GM12891 (cell line): ENCODE measurements around the gene SGO1. TPM values are rescaled to one million over a fixed set of nuclear protein-coding genes. Genes with fewer than 3 reads are reported as not detected.
"Not testable (repeated sequence)": the region's sequence is repeated elsewhere in the genome, so short reads cannot be mapped to it uniquely, and the experiment has no call there.

Source experiments
- DNase-seq: peaks from one replicate; pipeline ENCODE4 v3.0.0; 2011; ENCODE audit warnings: low spot score; ENCODE audit not compliant: insufficient read length
- FAIRE-seq: peaks from 2 replicates; lab custom pipeline; 2011; peaks lifted over from hg19 to GRCh38; lab: Jason Lieb, UNC
- PAX5 ChIP-seq: IDR thresholded peaks from 2 replicates; pipeline ENCODE4 v1.6.1; 2011; ENCODE audit warnings: low read length, moderate library complexity, mild to moderate bottlenecking; ENCODE audit not compliant: insufficient read depth, severe bottlenecking
- POLR2A ChIP-seq: IDR thresholded peaks from 2 replicates; pipeline ENCODE4 v1.6.1; 2011; ENCODE audit warnings: low read depth, low read length, control low read depth
- POLR2AphosphoS5 ChIP-seq: IDR thresholded peaks from 2 replicates; pipeline ENCODE4 v1.6.1; 2011; ENCODE audit warnings: low read depth, low read length, control low read depth
- POU2F2 ChIP-seq: IDR thresholded peaks from 2 replicates; pipeline ENCODE4 v1.6.1; 2011; ENCODE audit warnings: low read depth, mild to moderate bottlenecking, control low read depth, low read length, moderate library complexity
- SPI1 ChIP-seq: IDR thresholded peaks from 2 replicates; pipeline ENCODE4 v1.6.1; 2011; ENCODE audit warnings: low read depth, low read length, control low read depth
- TAF1 ChIP-seq: IDR thresholded peaks from 2 replicates; pipeline ENCODE4 v1.6.1; 2011; ENCODE audit warnings: low read depth, low read length, control low read depth
- polyA plus RNA-seq: library from polyadenylated mRNA; unstranded; fragments of >200 nt; gene quantifications from one replicate; pipeline ENCODE4 v1.2.1, GENCODE V29; 2012; ENCODE audit warnings: low read depth, missing spikeins, inconsistent platforms; ENCODE audit not compliant: missing spikeins

Gene SGO1
- 7.4 TPM for polyA plus RNA-seq

DNA sequence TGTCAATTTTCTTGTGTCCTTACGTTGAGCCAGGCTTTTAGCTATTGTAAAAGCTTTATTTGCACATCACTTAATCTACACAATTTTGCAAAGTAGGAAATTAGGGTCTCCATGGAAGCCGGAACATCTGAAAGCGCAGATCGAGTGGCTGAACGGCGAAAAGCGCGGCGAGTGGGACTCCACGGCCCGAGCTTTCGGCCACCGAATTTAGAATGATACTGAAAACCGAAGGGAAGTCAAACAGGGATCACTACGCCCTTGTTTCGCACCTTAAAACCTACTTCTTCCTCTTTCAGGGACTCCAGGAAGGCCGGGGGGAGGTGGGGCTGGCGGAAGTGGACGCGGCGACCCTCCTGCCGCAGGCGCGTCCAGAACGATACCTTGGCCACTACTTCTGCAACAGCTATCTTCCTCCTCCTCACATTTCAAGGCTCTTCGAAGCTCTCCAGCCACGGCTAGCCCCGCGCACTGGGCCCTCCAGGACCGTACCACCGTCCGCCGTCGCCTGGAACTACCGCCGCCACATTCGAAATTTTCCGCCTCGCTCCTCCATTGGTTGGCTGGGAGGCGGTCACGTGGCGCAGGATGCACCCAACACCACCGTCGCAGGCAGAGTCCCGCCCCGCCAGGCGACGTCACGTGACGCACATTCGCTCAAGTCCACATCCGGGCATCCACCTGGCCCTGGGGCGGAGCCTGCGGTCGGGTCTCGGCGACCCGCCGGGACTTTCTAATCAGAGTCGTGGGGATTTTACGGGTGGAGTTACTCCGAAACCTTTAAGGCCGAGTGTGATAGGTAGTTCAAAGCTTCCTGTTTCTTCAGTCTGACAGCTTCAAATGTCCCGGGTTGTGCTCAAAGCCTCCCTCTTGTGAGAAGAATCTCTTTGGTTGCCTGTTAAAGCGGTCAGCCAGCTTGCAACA, at the start of gene SGO1:
Gene SGO1, minus strand, starts transcription at position 528 of the 921 bp plus-strand sequence. CDS start 2,179 bp downstream, outside the sequence.
- DNase-seq (peak; percentile 74), FAIRE-seq (peak; percentile 99)
- TF ChIP-seq TAF1 = peak; percentile 84
- TF ChIP-seq POLR2A = peak; percentile 93
- no peak for TF ChIP-seq PAX5
- TF ChIP-seq POLR2AphosphoS5 = peak; percentile 87; the same call in 1 of the 2 replicates
- peak; percentile 20; the same call in 1 of the 2 replicates for TF ChIP-seq SPI1
- TF ChIP-seq POU2F2 = peak; percentile 74

DNA sequence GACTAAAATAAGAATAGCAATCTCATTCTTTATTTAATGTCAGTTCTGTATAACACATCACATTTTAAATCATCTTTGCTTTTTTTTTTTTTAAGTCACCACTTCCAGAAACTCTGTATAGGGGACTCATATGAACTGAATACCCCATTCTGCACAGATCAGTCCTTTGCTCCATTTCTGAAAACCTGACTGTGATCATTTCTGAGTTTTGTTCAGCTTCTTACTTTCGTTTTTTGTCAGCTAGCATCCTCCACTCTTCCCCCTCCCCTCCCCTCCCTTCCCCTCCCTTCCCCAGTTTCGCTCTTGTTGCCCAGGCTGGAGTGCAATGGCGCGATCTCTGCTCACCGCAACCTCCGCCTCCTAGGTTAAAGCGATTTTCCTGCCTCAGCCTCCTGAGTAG, 49.8 kb upstream of the SGO1 start:
- FAIRE-seq (no peak), DNase-seq (no peak)
- TF ChIP-seq POLR2AphosphoS5 = no peak
- TF ChIP-seq PAX5 = no peak

DNA sequence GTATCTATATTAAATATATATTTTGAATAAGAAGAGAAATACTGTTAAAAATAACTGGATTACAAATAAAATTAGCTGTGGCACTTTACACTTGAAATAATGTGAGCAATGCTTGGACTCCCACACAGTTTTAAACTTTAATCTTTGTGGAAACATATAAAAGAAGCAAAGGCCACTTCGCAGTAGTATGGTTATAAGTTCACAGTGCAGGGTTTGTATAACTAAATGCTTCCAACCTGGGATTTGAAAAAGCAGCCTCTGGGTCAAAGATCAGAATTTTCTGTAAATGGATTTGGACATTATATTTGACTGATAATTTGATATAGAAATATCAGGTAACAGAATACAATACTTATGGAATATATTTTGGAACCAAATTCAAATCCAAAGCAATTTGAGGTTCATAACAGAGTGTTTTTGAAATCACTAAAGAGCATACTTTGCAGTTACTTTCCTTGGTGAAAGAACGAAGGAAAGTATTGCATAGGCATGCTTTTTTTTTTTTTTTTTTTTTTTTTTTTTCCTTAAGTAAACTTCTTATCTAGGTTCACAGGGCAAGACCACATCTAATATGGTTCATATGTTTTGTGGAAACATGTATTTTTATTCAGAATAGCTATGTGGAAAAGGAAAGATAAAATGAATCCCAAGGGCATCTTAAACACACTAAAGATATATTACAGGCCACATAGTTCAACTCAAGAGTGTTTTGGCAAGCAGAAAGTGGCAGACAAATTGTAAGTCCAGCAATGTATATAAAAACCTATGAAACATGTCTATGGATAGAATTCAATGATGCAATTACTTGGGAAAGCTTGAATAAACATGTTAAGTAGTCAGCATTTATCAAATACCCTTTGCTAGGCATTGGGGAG, 47.1 kb upstream of the SGO1 start:
- no peak for FAIRE-seq
- no peak for TF ChIP-seq PAX5
- TF ChIP-seq POU2F2 = no peak
- no peak for TF ChIP-seq SPI1
- no peak for TF ChIP-seq TAF1
- no peak for TF ChIP-seq POLR2AphosphoS5
- no peak for TF ChIP-seq POLR2A

DNA sequence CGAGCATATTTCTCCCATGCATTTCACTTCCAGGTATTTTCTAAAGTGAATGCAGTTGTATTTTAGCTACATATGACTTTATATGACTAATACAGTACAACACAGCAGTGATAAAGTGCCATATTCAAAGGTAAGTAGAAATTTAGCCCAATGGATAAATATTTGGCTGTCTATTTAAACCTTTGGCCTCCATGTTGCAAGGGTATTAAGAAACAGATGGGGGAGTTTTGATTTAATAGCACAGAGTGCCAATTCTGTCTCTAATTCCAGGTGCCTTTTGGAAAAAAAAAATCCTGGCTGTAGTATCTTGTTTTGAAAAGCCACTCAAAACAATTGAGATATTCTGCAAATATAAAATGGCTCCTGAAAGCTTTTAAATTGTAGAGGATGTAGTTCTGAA, 44.9 kb upstream of the SGO1 start:
- no peak for DNase-seq
- TF ChIP-seq PAX5 (no peak), TAF1 (no peak), POU2F2 (no peak), POLR2A (no peak), SPI1 (no peak), POLR2AphosphoS5 (no peak)
- no peak for FAIRE-seq

More for the DNA sequence above, 47.1 kb upstream of the SGO1 start:
- DNase-seq = no peak

DNA sequence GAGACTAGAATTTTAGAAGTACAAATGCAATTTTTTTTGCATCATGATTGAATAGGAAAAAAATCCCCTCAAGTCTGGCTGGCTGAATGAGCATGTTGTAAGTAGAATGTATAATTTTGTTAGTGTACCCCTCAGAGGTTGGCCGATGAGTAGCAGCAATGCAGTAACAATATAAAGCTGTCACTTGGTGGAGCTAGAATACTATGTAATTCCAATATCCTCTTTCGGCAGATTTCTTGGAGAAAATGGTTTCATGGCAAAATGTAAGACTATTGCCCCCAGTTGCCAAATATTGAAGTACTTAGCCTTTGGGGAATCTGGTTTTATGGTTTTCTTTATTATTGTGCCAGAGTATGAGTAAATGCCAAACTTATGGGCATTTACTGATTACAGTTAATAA, 39.8 kb upstream of the SGO1 start:
- TF ChIP-seq POU2F2 (no peak), POLR2AphosphoS5 (no peak), SPI1 (no peak), TAF1 (no peak), PAX5 (no peak), POLR2A (no peak)
- DNase-seq (no peak), FAIRE-seq (no peak)

GRCh38 chr3:20222274-20222673, 36.3 kb upstream of the SGO1 start:
- FAIRE-seq (no peak), DNase-seq (no peak)
- TF ChIP-seq TAF1 = no peak
- TF ChIP-seq SPI1 = no peak
- TF ChIP-seq PAX5 = no peak
- no peak for TF ChIP-seq POLR2A
- TF ChIP-seq POU2F2 = no peak
- no peak for TF ChIP-seq POLR2AphosphoS5

DNA sequence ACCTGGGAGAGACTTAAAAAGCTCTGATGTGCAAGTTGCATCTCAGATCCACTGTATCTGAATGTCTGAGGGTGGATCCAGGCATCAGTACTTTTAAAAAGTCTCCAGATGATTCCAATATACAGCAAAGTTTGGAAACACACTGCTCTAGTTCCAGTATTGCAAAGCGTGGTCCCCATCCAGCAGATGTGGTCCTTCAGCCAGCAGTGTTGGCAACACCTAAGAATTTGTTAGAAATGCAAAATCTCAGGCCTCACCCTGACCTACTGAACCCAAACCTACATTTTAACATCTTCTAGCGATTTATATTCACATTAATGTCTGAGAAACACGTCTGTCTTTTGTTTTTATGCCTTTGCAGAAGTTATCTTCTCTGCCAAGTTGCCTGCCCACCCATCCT, 32.2 kb upstream of the SGO1 start:
- no peak for DNase-seq
- TF ChIP-seq SPI1 (no peak), POLR2A (no peak), POU2F2 (no peak), POLR2AphosphoS5 (no peak), TAF1 (no peak), PAX5 (no peak)
- no peak for FAIRE-seq

DNA sequence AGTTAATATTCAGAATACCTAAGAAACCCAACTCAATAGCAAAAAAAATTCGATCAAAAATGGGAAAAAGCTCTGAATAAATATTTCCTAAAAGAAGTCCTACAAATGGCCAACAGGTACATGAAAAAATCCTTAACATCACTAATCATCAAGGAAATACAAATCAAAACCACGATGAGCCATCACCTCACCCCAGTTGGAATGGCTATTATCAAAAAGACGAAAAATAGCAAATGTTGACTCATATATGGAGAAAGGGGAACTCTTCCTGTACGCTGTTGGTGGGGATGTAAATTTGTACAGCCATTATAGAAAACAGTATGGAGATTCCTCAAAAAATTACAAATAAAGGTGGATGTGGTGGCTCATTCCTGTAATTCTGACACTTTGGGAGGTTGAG, 29.6 kb upstream of the SGO1 start:
- DNase-seq (no peak), FAIRE-seq (no peak)
- TF ChIP-seq POLR2AphosphoS5 = no peak
- no peak for TF ChIP-seq POLR2A
- TF ChIP-seq TAF1 = no peak
- no peak for TF ChIP-seq PAX5
- TF ChIP-seq SPI1 = no peak
- no peak for TF ChIP-seq POU2F2

GRCh38 chr3:20213491-20213890, 27.5 kb upstream of the SGO1 start:
- not testable (repeated sequence) for FAIRE-seq, DNase-seq

- FAIRE-seq, DNase-seq: not testable (repeated sequence)
These were observed 21.9 kb upstream of the SGO1 start for GRCh38 chr3:20207945-20208344.

GRCh38 chr3:20205898-20206297, 19.9 kb upstream of the SGO1 start:
- not testable (repeated sequence) for FAIRE-seq, DNase-seq
